GM08714 (cell line): ENCODE data around the gene PIGS.
"Not testable (repeated sequence)": the region's sequence is repeated elsewhere in the genome, so short reads cannot be mapped to it uniquely, and the experiment has no call there.

ENCODE experiments used
- H3K4me3 ChIP-seq: fragments of 200-500 bp; sonication (Bioruptor generic); 2 replicates; pipeline ENCODE4 v1.5.1; 2014; ENCODE audit warnings: mild to moderate bottlenecking, low read length, inconsistent platforms
- ZNF274 ChIP-seq: IDR thresholded peaks from 2 replicates; pipeline ENCODE4 v1.6.1; 2012; ENCODE audit warnings: mild to moderate bottlenecking, low read depth, low read length

Gene PIGS

DNA sequence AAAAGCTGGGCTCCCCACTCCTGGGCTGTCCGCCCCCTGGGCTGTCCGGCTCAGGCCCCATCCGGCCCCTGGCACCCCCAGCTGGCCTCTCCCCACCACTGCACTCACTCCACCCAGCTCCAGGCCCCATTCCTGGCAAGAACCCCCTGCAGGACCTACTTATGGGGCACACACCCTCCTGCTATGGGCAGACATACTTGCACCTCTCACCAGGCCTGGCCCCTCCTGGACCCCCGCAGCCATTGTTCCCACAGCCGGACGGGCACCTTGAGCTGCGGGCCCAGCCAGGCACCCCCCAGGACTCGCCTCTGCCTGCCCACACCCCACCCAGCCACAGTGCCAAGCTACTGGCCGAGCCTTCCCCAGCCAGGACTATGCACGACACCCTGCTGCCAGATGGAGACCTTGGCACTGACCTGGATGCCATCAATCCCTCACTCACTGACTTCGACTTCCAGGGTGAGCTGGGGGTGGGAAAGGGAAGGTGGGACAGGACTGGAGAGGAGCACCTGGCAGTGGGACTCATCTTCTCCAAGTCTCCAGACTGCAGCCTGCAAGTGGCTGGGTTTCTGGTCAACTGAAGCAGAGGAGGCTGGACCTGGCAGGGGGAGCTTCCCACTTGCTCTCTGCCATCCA lies 36.5 kb downstream of the PIGS start:
- TF ChIP-seq ZNF274: no peak
- H3K4me3 ChIP-seq: no peak overlapping the region

- TF ChIP-seq ZNF274: no peak
- H3K4me3 ChIP-seq: no peak overlapping the region
Observed at GRCh38 chr17:28533091-28533807, 38.1 kb downstream of the PIGS start.

DNA sequence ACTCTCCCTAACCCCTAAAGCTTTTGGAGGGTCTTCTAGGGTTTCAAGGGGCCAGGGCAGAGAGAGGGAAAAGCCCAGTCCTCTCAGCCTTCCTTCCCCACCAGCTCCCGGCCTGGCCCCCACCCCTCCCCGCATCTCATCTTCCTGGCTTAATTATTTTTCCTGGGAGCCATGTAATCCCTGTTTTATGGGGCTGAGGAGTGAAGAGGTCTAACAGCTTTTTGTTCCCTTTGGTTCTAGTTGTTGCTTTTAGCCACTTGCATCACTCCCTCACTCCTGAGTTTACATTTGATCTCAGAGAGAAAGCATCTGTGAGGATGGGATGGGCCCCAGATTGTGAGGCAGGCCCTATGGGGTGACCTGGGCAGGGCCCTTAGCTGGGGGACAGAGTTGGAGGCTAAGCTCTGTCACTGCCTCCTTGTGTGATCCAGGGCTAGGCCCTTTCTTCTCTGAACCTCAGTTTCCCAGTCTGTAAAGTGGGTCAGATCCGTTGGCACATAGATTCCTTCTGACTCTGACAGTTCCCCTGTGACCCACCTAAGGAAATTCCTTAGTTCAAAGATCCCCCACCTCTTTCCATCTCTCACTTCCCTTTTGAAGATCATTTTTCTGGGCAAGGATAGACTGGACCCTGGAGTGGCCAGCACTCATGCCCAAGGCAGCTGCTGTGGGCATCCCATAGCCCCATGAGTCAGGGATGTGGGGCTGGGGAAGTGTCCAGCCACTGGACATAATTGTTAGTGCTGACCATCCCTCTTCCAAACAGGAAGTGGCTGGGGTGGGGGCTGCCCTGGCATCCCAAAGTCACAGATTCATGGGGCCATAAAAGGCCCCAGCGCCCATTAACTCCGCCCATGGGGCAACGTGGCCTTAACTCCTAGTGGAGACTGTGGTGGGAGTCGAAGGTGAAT lies 39.0 kb downstream of the PIGS start:
- TF ChIP-seq ZNF274: no peak
- no peak overlapping the region for H3K4me3 ChIP-seq

DNA sequence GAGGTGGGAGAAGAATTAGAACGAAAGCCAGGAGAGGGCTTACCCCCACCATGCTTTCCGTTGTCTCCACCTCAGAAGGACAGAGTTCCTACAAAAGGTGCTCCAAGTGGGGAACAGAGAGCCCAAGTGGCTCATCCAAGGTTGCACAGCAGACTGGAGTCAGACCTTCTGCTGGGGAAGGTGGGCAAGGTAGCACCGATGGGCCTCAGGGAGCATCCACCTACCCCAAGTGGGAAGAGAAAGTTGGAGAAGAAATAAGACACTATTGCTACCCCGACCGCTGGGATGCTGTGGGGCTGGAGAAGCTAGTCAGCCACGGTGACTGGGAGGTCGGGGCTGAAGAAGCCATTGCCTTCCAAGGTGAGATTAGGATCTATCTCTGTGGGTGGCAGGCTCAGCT lies 40.4 kb downstream of the PIGS start:
- H3K4me3 ChIP-seq: no peak overlapping the region

DNA sequence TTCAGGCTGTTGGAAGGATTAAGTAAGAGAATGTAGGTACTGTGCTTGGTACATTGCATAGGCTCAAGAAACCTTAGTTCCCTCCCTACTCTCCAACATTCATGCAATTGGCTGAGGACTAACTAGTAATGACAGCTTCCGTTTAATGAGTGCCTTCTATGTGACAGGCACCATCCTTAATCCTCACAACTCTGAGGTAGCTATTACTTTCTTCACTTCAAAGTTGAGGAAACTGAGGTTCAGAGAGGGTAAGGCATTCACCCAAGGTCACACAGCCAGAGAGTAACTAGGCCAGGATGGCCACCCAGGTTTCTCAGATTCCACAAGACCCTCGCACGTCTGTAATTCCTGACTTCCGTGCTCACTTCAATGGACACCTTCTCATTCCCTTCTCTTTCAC lies 41.1 kb downstream of the PIGS start:
- no peak for TF ChIP-seq ZNF274
- H3K4me3 ChIP-seq: no peak overlapping the region

More for the DNA sequence above, 40.4 kb downstream of the PIGS start:
- no peak for TF ChIP-seq ZNF274

DNA sequence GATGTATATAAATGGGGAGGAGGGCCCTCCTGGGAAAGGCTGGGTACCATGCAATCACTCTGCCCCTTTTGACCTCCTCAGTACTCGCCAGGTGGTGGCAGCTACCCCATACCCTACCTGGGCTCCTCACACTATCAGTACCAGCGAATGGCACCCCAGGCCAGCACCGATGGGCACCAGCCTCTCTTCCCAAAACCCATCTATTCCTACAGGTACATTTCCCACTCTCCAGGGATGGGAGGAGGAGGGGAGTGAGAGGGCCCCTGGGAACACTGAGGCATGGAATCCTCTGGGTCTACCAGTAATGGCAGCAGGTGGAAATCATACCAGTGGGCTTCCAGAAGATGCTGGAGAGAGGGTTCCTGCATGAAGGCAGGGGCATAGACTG lies 42.3 kb downstream of the PIGS start:
- no peak for TF ChIP-seq ZNF274
- H3K4me3 ChIP-seq: no peak overlapping the region

- no peak overlapping the region for H3K4me3 ChIP-seq
- TF ChIP-seq ZNF274: no peak
Observed at GRCh38 chr17:28528327-28529012, 42.9 kb downstream of the PIGS start.

DNA sequence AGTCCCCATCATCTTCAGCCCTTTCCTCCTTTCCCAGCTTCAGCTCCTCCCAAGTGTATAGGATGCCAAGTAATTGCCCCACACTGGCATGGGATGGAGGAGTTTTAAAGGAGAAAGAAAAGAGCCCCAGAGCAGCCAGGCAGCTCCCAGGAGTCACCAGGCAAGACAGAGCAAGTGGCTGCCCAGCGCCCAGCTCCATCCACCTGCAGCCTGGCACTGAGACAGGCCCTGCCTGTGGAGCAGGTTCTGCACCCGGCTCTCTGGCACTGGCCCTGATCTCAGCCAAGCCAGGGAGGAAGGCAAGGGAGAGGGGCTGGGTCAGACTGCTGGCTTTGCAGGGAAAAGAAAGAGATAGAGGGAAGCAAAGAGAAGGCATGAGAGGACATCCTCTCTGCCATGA lies 43.5 kb downstream of the PIGS start:
- no peak for TF ChIP-seq ZNF274
- H3K4me3 ChIP-seq: no peak overlapping the region

DNA sequence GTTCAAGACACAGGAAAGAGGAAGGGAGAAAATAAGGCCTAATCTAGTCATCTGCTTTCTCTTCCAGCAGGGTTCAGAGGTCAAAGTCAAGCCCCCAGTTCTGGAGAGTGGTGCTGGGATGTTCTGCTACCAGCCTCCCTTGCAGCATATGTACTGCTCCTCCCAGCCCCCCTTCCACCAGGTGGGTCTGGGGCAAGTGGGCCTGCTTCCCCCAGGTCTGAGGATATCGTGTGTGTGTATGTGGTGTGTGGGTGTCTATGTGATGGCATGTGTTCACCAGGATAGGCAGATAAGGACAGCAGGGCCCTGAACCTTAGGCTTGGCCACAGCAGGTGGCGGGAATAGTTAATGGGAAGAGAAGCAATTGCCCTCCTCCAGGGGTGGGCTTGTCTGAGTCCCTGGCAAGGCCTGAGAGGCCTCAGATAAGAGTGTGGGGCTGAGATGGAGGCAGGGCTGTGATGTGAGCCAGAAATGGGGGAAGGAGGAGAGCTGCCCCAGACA lies 44.1 kb downstream of the PIGS start:
- H3K4me3 ChIP-seq: no peak overlapping the region
- TF ChIP-seq ZNF274: no peak

- H3K4me3 ChIP-seq: no peak overlapping the region
- no peak for TF ChIP-seq ZNF274
Observed at GRCh38 chr17:28526381-28526780, 44.9 kb downstream of the PIGS start.

- H3K4me3 ChIP-seq: no peak overlapping the region
- TF ChIP-seq ZNF274: no peak
Observed at GRCh38 chr17:28524476-28525424, 46.6 kb downstream of the PIGS start.

DNA sequence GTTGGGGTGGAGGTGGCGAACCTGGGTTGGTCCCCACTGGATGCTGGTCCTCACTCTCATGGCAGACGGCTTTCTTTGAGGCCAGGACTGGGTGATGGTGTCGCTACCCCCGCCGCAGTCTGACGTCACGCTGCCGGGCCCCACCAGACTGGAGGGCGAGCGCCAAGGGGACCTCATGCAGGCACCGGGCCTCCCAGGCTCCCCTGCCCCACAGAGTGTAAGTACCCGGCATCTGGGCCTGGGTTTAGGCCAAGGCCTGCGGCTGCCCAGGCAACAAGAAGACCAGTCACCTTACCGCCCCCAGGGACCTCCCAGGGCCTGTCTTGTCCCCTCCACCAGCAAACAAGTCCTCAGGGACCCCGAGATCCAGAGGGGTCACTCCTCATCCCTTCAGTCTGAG lies 47.4 kb downstream of the PIGS start:
- no peak for TF ChIP-seq ZNF274
- no peak overlapping the region for H3K4me3 ChIP-seq

DNA sequence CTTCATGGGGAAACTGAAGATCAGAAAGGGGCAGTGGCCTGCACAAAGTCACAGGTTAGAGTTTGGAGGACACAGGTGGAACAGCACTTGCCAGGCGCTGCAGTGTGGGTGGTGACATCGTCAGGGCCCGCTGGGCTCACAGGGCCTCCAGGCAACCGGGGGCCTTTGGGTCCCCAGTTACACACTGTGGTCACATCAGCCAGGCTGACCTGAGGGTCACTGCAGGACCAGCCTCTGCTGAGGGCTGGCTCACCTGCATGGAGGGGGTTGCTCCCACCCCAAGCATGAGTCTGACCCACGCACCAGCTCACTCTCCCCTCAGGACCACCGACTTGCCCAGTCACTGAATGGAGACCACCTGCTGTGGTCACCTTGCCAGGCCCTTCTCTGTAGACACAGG lies 48.1 kb downstream of the PIGS start:
- no peak overlapping the region for H3K4me3 ChIP-seq
- no peak for TF ChIP-seq ZNF274

DNA sequence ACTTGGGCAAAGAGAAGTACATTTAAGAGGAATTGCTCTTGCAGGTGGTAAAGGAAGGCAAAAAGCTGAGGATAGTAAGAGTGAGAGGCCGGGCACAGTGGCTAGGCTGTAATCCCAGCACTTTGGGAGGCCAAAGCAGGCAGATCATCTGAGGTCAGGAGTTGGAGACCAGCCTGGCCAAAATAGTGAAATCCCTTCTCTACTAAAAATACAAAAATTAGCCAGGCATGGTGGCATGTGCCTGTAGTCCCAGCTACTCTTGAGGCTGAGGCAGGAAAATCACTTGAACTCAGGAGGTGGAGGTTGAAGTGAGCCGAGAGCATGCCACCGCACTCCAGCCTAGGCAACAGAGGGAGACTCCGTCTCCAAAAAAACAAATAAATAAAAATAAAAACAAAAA lies 49.0 kb downstream of the PIGS start:
- H3K4me3 ChIP-seq: not testable (repeated sequence)
